ENCODE measurements around the gene TBX10. TPM values are rescaled to one million over a fixed set of nuclear protein-coding genes. Genes with fewer than 3 reads are reported as not detected.

Gene TBX10
- total RNA-seq, 4 donors from 2014 or later, result not detected

- Histone ChIP-seq H3K9me3 (no peaks in the 10 kb centered on the region), H3K4me1 (peaks cover 24 to 46% (median 35%) of the 10 kb centered on the region in 4 donors), H3K27me3 (peaks cover 0 to 23% (median 13%) of the 10 kb centered on the region in 4 donors), H3K36me3 (peaks cover 31 to 52% (median 49%) of the 10 kb centered on the region in 4 donors), H3K4me3 (no peak overlapping the region), H3K27ac (replicated peaks in 1 of 4) (no peak overlapping the region)
- DNase-seq (ENCODE audit: extremely low spot score), result no peak
- intact Hi-C loops (cut with DNase I), result loop anchor here (10.0 kb wide), 1 partner anchor 104 kb away; no protein-coding TSS in a partner anchor
- no peak for TF ChIP-seq POLR2AphosphoS5 (IDR thresholded peaks at IDR 0.05)
- no peak for TF ChIP-seq CTCF (IDR thresholded peaks at IDR 0.05)
- whole genome bisulfite sequencing, result 89% methylated on average over 13 of the region's 14 CpGs
Measured at GRCh38 chr11:67611165-67611564, 28.4 kb downstream of the TBX10 start.

GRCh38 chr11:67610302-67610868 lies 29.2 kb downstream of the TBX10 start:
- Histone ChIP-seq H3K9me3 (no peaks in the 10 kb centered on the region), H3K36me3 (peaks cover 31 to 52% (median 49%) of the 10 kb centered on the region in 4 donors), H3K4me3 (no peak overlapping the region), H3K4me1 (peaks cover 28 to 47% (median 39%) of the 10 kb centered on the region in 4 donors), H3K27ac (replicated peaks in 1 of 4) (no peak overlapping the region), H3K27me3 (peaks cover 0 to 15% (median 9%) of the 10 kb centered on the region in 4 donors)
- no peak for DNase-seq (ENCODE audit: extremely low spot score)
- intact Hi-C loops (cut with DNase I), result loop anchor here (10.0 kb wide), 1 partner anchor 104 kb away; no protein-coding TSS in a partner anchor
- TF ChIP-seq CTCF (IDR thresholded peaks at IDR 0.05) (no peak), POLR2AphosphoS5 (IDR thresholded peaks at IDR 0.05) (no peak), EP300 (IDR thresholded peaks at IDR 0.05) (no peak), POLR2A (IDR thresholded peaks at IDR 0.05; ENCODE audit: low read depth) (no peak)
- 84% methylated on average over 12 of the region's 15 CpGs for WGBS

- H3K4me3 ChIP-seq, result no peak overlapping the region
- H3K4me1 ChIP-seq, result peaks cover 26 to 44% (median 37%) of the 10 kb centered on the region in 4 donors
- peaks cover 31 to 52% (median 49%) of the 10 kb centered on the region in 4 donors for H3K36me3 ChIP-seq
- intact Hi-C loops (cut with DNase I), result loop anchor here (5.0 kb wide), 1 partner anchor 37 kb away; no protein-coding TSS in a partner anchor
- WGBS, result 88% methylated on average over 10 of the region's 10 CpGs
- no peak for DNase-seq (ENCODE audit: extremely low spot score)
- H3K9me3 ChIP-seq, result no peaks in the 10 kb centered on the region
- H3K27me3 ChIP-seq, result peaks cover 0 to 5% (median 4%) of the 10 kb centered on the region in 4 donors
- TF ChIP-seq POLR2A (IDR thresholded peaks at IDR 0.05; ENCODE audit: low read depth), result no peak
- no peak for TF ChIP-seq POLR2AphosphoS5 (IDR thresholded peaks at IDR 0.05)
- no peak for TF ChIP-seq EP300 (IDR thresholded peaks at IDR 0.05)
- TF ChIP-seq CTCF (IDR thresholded peaks at IDR 0.05), result no peak
- no peak overlapping the region for H3K27ac ChIP-seq (replicated peaks in 1 of 4)
Measured at GRCh38 chr11:67609316-67609715, 30.2 kb downstream of the TBX10 start.

DNA sequence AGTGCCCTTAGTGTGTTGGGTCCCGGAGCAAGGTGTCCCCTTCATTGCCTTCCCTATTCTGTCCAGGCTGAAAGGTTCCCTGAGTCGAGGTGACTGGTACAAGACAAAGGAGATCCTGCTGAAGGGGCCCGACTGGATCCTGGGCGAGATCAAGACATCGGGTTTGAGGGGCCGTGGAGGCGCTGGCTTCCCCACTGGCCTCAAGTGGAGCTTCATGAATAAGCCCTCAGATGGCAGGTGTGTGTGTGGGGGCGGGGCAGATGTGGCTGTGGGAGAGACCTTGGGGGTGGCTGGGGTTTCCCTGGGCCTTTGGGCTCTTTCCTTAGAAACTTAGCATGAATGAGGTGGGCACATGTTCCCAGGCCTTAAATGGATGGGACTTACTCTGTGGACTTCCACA lies 31.1 kb downstream of the TBX10 start:
- intact Hi-C loops (cut with DNase I), result loop anchor here (5.0 kb wide), 1 partner anchor 36 kb away; no protein-coding TSS in a partner anchor
- Histone ChIP-seq H3K27ac (replicated peaks in 1 of 4) (no peak overlapping the region), H3K4me3 (no peak overlapping the region), H3K27me3 (peaks cover 0 to 5% (median 0%) of the 10 kb centered on the region in 4 donors), H3K36me3 (peaks cover 31 to 52% (median 49%) of the 10 kb centered on the region in 4 donors), H3K9me3 (no peaks in the 10 kb centered on the region), H3K4me1 (peaks cover 19 to 36% (median 29%) of the 10 kb centered on the region in 4 donors)
- DNase-seq (ENCODE audit: extremely low spot score), result no peak
- 94% methylated on average over 8 of the region's 8 CpGs for WGBS
- TF ChIP-seq POLR2A (IDR thresholded peaks at IDR 0.05; ENCODE audit: low read depth) (no peak), POLR2AphosphoS5 (IDR thresholded peaks at IDR 0.05) (no peak), CTCF (IDR thresholded peaks at IDR 0.05) (no peak), EP300 (IDR thresholded peaks at IDR 0.05) (no peak)
